Activated CD8-positive, alpha-beta T cell treated with anti-CD3 and anti-CD28 coated beads for 36 hours (primary cell): ENCODE data around the gene ZNRF4. TPM values are rescaled to one million over a fixed set of nuclear protein-coding genes. Genes with fewer than 3 reads are reported as not detected.
"Not testable (repeated sequence)": the region's sequence is repeated elsewhere in the genome, so short reads cannot be mapped to it uniquely, and the experiment has no call there.

ENCODE experiments used
- ATAC-seq: fragments of 200-7000 bp; cut with Tn5 transposase; one replicate; pipeline ENCODE4 v1.10.0; 2021; ENCODE audit warnings: mild to moderate bottlenecking, moderate library complexity
- CTCF ChIA-PET: fragments of 350-600 bp; sonication (Branson Sonifier 250); formaldehyde crosslinking; loops from one replicate; lab custom pipeline; 2021; ENCODE audit warnings: antibody characterized with exemption; lab: Charles Lee
- POLR2A ChIA-PET: fragments of 350-600 bp; sonication (Branson Sonifier 250); formaldehyde crosslinking; loops from one replicate; lab custom pipeline; 2021; ENCODE audit warnings: antibody characterized with exemption; lab: Charles Lee
- DNase-seq: peaks from one replicate; pipeline ENCODE4 v3.0.0-alpha.2; 2020
- H3K27ac Mint-ChIP-seq: one replicate; pipeline ENCODE4 v1.8.0; 2021; ENCODE audit warnings: mild to moderate bottlenecking, mixed read lengths
- H3K27me3 Mint-ChIP-seq: one replicate; pipeline ENCODE4 v1.8.0; 2021; ENCODE audit warnings: mixed read lengths
- H3K36me3 Mint-ChIP-seq: one replicate; pipeline ENCODE4 v1.8.0; 2021; ENCODE audit warnings: low read depth, mixed read lengths
- H3K4me1 Mint-ChIP-seq: one replicate; pipeline ENCODE4 v1.8.0; 2021; ENCODE audit warnings: low read depth, mixed read lengths
- H3K4me3 Mint-ChIP-seq: one replicate; pipeline ENCODE4 v1.8.0; 2021; ENCODE audit warnings: mild to moderate bottlenecking, moderate library complexity, mixed read lengths
- H3K9me3 Mint-ChIP-seq: one replicate; pipeline ENCODE4 v1.8.0; 2021; ENCODE audit warnings: mixed read lengths
- CTCF ChIP-seq: fragments of 200-600 bp; IDR thresholded peaks from one replicate; pipeline ENCODE4 v1.8.0; 2022; ENCODE audit warnings: antibody characterized with exemption, mild to moderate bottlenecking
- intact Hi-C: fragments of 100-400 bp; cut with micrococcal nuclease; formaldehyde crosslinking; loops from one replicate; pipeline ENCODE4 v1.10.0; 2022
- total RNA-seq, 2 experiments: library from RNA; stranded (reverse); gene quantifications; one replicate each; pipeline ENCODE4 v1.2.3, GENCODE V29; 2021

ZNRF4 gene
- total RNA-seq, 2 experiments from 2014 or later = not detected

DNA sequence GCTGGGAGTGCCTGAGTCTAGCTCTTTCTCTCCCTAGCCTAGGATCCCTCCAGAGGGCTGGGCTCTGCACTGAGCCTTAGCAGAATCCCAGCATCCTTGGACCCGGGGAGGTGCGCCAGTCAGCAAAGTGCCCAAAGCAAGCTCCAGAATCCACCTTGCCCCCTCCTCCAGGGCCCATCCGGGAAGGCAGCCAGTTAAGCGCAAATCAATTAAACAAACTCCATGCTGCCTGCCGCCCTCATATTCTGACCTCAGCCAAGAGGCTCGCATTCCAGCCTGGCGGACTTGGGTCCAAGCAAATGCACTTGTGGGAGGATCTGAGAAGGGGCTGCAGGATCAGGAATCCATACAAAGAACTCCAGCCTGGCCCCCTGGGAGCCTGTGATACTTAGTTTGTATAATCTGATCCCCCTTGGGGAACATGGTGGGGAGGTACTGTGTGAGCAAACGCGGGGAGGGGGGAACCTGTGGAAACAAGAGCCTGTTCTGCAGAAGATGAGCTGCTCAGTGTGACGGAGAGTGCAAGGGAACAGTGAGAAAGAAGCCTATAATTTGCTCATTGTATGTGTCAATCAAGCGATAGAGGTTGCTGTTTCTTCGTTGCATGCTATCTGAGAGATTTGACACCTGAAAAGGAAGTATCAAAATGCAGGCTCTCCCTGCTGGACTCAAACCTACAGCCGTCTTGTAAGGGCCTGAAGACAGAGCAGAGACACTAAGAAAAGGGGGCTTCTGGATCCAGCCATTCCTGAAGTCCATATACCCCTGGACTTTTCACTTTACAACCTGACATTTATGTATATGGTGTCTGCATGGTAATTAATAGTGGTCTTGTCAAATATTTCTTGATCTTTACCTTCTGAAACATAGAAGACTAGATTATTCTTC is 29.4 kb downstream of the ZNRF4 start:
- Mint-ChIP-seq H3K27ac (no peak overlapping the region), H3K4me1 (no peaks in the 10 kb centered on the region), H3K4me3 (no peak overlapping the region), H3K36me3 (no peaks in the 10 kb centered on the region), H3K9me3 (peaks cover 6% of the 10 kb centered on the region), H3K27me3 (peaks cover 21% of the 10 kb centered on the region)
- DNase-seq (no peak), ATAC-seq (no peak)
- ChIA-PET CTCF (no interaction called here), POLR2A (no interaction called here)
- no peak for TF ChIP-seq CTCF
- intact Hi-C loops = no loop called here

- Mint-ChIP-seq H3K4me1 (no peaks in the 10 kb centered on the region), H3K9me3 (peaks cover 6% of the 10 kb centered on the region), H3K27me3 (peaks cover 17% of the 10 kb centered on the region), H3K4me3 (no peak overlapping the region), H3K36me3 (no peaks in the 10 kb centered on the region), H3K27ac (no peak overlapping the region)
- intact Hi-C loops = no loop called here
- TF ChIP-seq CTCF = no peak
- ChIA-PET CTCF (no interaction called here), POLR2A (no interaction called here)
- no peak for ATAC-seq
- no peak for DNase-seq
These were observed 30.0 kb downstream of the ZNRF4 start for GRCh38 chr19:5485286-5485636.

GRCh38 chr19:5485658-5486057 is 30.4 kb downstream of the ZNRF4 start:
- H3K4me3 Mint-ChIP-seq, H3K4me1 Mint-ChIP-seq, ATAC-seq, H3K27ac Mint-ChIP-seq, CTCF ChIA-PET, H3K36me3 Mint-ChIP-seq, H3K9me3 Mint-ChIP-seq, intact Hi-C loops, DNase-seq, POLR2A ChIA-PET: not testable (repeated sequence)
- peaks cover 18% of the 10 kb centered on the region for H3K27me3 Mint-ChIP-seq

GRCh38 chr19:5487222-5487621 is 32.0 kb downstream of the ZNRF4 start:
- DNase-seq = no peak
- Mint-ChIP-seq H3K9me3 (peaks cover 2% of the 10 kb centered on the region), H3K27me3 (peaks cover 22% of the 10 kb centered on the region), H3K36me3 (no peaks in the 10 kb centered on the region), H3K4me3 (no peak overlapping the region), H3K4me1 (no peaks in the 10 kb centered on the region), H3K27ac (no peak overlapping the region)
- ChIA-PET POLR2A (no interaction called here), CTCF (no interaction called here)
- intact Hi-C loops = no loop called here
- no peak for TF ChIP-seq CTCF
- ATAC-seq = no peak

DNA sequence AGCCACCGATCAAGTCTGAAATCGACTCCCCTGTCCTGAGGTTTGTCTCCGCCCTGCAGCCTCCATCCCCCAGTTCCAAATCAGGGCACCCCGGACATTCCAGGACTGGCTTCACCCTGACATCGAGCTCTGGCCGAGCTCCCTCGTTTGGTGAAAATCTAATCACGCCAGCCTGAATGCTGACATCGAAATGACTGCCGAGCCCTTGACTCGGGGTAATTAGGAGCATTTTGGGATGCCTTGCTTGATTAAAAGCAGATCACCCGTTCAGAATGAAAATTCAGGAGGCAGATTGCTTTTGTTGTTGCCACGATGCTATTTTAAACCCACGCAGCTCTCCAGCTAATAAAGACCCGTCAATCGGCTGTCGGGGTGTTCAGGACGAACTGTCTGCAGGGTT is 34.3 kb downstream of the ZNRF4 start:
- H3K4me1 Mint-ChIP-seq = no peaks in the 10 kb centered on the region
- TF ChIP-seq CTCF = no peak
- no peak overlapping the region for H3K4me3 Mint-ChIP-seq
- intact Hi-C loops = no loop called here
- POLR2A ChIA-PET = interaction anchor here (0.6 kb wide), 1 partner anchor 138 kb away, joined by 3 read pairs; no protein-coding TSS in a partner anchor
- ATAC-seq = no peak
- H3K9me3 Mint-ChIP-seq = no peaks in the 10 kb centered on the region
- no peak overlapping the region for H3K27ac Mint-ChIP-seq
- peaks cover 23% of the 10 kb centered on the region for H3K27me3 Mint-ChIP-seq
- CTCF ChIA-PET = no interaction called here
- no peak for DNase-seq
- no peaks in the 10 kb centered on the region for H3K36me3 Mint-ChIP-seq
